ACC112 (cell line): ENCODE results near the gene MTX2.
"Not testable (repeated sequence)": the region's sequence is repeated elsewhere in the genome, so short reads cannot be mapped to it uniquely, and the experiment has no call there.

ENCODE experiments used
- H2AFZ ChIP-seq: fragments of 200-600 bp; sonication (generic); one replicate; pipeline ENCODE4 v1.6.0; 2017; ENCODE audit warnings: antibody characterized with exemption, low read length; ENCODE audit not compliant: unreplicated experiment
- H3K27ac ChIP-seq: fragments of 200-600 bp; sonication (generic); 2 replicates; pipeline ENCODE4 v1.5.1; 2014; ENCODE audit warnings: low read depth, mild to moderate bottlenecking, antibody characterized with exemption, low read length, moderate library complexity
- H3K27me3 ChIP-seq: fragments of 200-600 bp; sonication (generic); 2 replicates; pipeline ENCODE4 v1.6.1; 2014; ENCODE audit warnings: mild to moderate bottlenecking, antibody characterized with exemption, low read length, moderate library complexity, mixed read lengths; ENCODE audit not compliant: insufficient read depth
- H3K36me3 ChIP-seq: fragments of 200-600 bp; sonication (generic); 2 replicates; pipeline ENCODE4 v1.6.1; 2016; ENCODE audit warnings: mild to moderate bottlenecking, antibody characterized with exemption, low read length, moderate library complexity, mixed read lengths; ENCODE audit not compliant: insufficient read depth
- H3K4me1 ChIP-seq: fragments of 200-600 bp; sonication (generic); one replicate; pipeline ENCODE4 v1.6.1; 2016; ENCODE audit warnings: low read length, mixed read lengths; ENCODE audit not compliant: insufficient read depth, unreplicated experiment, control insufficient read depth
- H3K4me3 ChIP-seq: fragments of 200-600 bp; sonication (generic); 2 replicates; pipeline ENCODE4 v1.5.1; 2014; ENCODE audit warnings: mild to moderate bottlenecking, low read depth, low read length
- H3K79me2 ChIP-seq: fragments of 200-600 bp; sonication (generic); one replicate; pipeline ENCODE4 v1.6.0; 2016; ENCODE audit warnings: low read length; ENCODE audit not compliant: control insufficient read depth, unreplicated experiment, insufficient read depth

The MTX2 gene

DNA sequence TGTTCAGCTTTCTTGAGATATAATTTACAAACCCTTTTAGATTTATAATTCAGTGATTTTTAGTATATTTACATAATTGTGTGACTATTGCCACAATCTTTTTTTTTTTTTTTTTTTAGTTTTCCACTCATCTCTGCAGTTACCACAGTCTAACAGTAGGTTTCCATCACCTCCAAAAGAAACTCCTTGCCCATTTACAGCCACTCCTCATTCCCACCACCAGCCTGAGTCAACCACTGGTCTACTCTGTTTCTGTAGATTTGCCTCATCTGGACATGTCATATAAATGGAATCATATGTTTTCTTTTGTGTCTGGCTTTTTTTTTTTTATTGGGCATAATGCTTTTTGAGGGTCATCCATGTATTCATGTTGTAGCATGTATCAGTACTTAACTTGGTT, 16.1 kb downstream of the MTX2 start:
- no peak overlapping the region for H2AFZ ChIP-seq
- no peak overlapping the region for H3K4me3 ChIP-seq
- H3K27ac ChIP-seq, result no peak overlapping the region
- H3K4me1 ChIP-seq, result peaks cover 10% of the 10 kb centered on the region
- H3K27me3 ChIP-seq, result no peaks in the 10 kb centered on the region
- peaks cover 66% of the 10 kb centered on the region for H3K79me2 ChIP-seq
- H3K36me3 ChIP-seq, result no peaks in the 10 kb centered on the region

DNA sequence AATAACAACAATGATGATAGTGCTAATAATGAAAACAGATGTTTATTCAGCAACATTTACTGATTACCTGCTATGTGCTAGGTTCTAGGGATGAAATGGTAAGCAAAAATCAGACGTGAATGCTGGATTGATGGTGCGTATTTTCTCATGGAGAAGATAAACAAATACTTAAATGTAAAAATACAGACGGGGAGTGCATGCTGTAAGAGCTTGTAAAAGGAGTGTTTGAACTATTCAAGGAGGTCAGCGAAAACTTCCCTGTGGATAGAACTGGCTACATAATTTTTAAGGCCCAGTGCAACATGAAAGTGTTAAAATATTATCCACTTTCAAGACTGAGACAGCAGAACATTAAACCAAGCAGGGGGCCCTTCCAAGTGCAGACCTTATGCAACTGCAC, 22.1 kb downstream of the MTX2 start:
- Histone ChIP-seq H3K36me3 (no peaks in the 10 kb centered on the region), H3K27ac (no peak overlapping the region), H3K79me2 (peaks cover 51% of the 10 kb centered on the region), H2AFZ (no peak overlapping the region), H3K4me3 (no peak overlapping the region), H3K4me1 (peaks cover 9% of the 10 kb centered on the region), H3K27me3 (no peaks in the 10 kb centered on the region)

DNA sequence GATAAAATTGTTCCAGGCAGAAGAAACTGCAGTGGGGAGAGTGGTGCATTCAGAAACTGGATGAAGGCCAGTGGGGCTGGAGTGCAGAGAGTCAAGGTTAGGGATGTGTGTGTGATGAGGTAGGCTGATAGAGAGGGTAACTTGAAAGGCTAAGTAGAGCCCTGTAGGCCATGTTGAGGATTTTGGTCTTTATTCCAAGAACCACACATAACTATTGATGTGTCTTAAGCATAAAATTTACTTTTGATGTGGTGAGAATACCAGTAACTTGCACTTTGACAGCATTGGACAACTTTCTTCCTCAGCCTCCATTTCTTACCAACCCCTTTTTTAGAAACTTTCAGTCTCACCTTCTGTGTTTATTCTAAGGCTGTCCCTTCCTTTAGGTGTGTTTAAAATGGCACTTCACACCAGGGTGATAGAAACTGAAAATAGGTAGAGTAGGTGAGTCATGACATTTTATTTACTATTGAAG, 22.6 kb downstream of the MTX2 start:
- H3K4me1 ChIP-seq, result peaks cover 9% of the 10 kb centered on the region
- peaks cover 49% of the 10 kb centered on the region for H3K79me2 ChIP-seq
- H3K27me3 ChIP-seq, result no peaks in the 10 kb centered on the region
- H3K27ac ChIP-seq, result no peak overlapping the region
- H3K4me3 ChIP-seq, result no peak overlapping the region
- H2AFZ ChIP-seq, result no peak overlapping the region
- no peaks in the 10 kb centered on the region for H3K36me3 ChIP-seq

DNA sequence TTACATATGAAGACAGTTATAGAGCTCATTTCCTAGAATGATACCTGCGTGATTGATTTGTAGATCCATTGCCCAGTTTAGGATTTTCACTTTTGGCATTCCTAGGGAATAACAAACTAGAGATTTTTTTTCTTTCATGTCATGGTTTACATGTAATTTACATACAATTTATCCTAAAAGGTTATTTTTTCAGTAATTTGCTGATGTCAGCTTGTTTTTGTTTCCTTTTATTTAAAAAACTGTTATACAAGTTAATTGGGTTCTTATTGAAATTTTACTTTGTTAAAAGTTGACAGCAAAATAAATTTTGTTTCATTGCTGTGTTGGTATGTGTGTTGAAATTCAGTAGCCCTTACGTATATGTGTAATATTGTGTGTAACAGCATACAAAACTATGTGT, 23.4 kb downstream of the MTX2 start:
- Histone ChIP-seq H3K27ac (no peak overlapping the region), H3K4me3 (no peak overlapping the region), H3K27me3 (no peaks in the 10 kb centered on the region), H3K79me2 (peaks cover 41% of the 10 kb centered on the region), H3K4me1 (peaks cover 9% of the 10 kb centered on the region), H2AFZ (no peak overlapping the region), H3K36me3 (no peaks in the 10 kb centered on the region)

DNA sequence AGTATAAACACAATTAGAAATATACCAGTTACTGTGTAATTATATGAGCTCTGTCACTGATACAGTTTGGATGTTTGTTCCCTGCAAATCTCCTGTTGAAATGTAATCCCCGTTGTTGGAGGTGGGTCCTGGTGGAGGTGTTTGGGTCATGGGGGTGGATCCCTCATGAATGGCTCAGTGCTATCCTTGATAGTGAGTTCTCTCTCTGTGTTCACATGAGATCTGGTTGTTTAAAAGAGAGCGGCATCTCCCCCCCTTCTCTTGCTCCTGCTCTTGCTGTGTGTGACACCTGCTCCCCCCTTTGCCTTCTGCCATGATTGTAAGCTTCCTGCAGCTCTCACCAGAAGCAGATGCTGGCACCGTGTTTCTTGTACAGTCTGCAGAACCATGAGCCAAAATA, 24.1 kb downstream of the MTX2 start:
- H3K4me1 ChIP-seq, result peaks cover 9% of the 10 kb centered on the region
- H3K79me2 ChIP-seq, result peaks cover 36% of the 10 kb centered on the region
- H2AFZ ChIP-seq, result no peak overlapping the region
- no peak overlapping the region for H3K4me3 ChIP-seq
- H3K36me3 ChIP-seq, result no peaks in the 10 kb centered on the region
- H3K27ac ChIP-seq, result no peak overlapping the region
- H3K27me3 ChIP-seq, result no peaks in the 10 kb centered on the region

DNA sequence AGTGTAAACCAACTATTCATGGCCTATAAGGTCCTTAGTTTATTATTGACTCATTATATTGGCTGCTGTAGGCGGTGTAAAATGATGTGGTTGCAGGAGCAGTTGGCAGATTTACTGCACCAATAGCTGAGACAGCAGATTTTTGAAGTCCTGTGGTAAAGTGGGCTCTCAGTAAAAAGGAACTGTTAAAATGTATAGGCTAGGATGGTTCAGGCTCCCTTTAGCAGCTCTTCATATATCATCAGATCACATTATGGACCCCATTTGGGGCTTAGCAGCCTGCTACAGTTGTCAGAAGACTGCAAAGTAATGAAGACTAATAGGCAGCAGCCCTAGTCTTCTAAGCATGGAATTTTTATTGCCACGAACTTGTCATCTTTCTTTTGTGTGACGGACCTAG, 27.8 kb downstream of the MTX2 start:
- H3K27me3 ChIP-seq, result no peaks in the 10 kb centered on the region
- no peaks in the 10 kb centered on the region for H3K36me3 ChIP-seq
- no peak overlapping the region for H3K4me3 ChIP-seq
- no peak overlapping the region for H3K27ac ChIP-seq
- peaks cover under 1% of the 10 kb centered on the region for H3K4me1 ChIP-seq
- H3K79me2 ChIP-seq, result peaks cover 12% of the 10 kb centered on the region
- no peak overlapping the region for H2AFZ ChIP-seq

DNA sequence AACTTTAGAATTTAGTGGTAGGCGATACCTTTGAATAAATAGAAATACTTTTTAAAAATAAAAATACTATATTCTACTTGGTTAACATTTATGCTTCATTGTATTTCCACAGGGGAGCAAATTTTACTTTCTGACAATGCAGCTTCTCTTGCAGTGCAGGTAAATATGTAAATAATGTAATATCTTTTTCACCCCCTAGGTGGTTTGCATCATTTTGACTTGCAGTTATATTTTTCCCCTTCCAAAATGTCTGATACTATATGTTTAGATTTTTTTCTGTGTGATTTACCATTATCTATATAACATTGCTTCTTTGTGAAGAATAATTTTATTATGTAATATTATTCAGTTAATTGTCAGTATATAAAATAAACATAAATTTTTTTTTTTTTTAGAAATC, 28.5 kb downstream of the MTX2 start:
- Histone ChIP-seq H3K36me3 (no peaks in the 10 kb centered on the region), H3K4me1 (no peaks in the 10 kb centered on the region), H3K4me3 (no peak overlapping the region), H3K27me3 (no peaks in the 10 kb centered on the region), H3K79me2 (peaks cover 8% of the 10 kb centered on the region), H2AFZ (no peak overlapping the region), H3K27ac (no peak overlapping the region)

DNA sequence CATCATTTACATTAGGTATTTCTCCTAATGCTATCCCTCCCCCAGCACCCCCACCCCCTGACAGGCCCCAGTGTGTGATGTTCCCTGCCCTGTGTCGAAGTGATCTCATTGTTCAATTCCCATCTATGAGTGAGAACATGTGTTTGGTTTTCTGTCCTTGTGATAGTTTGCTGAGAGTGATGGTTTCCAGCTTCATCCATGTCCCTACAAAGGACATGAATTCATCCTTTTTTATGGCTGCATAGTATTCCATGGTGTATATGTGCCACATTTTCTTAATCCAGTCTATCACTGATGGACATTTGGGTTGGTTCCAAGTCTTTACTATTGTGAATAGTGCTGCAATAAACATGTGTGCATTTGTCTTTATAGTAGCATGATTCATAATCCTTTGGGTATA, 36.8 kb downstream of the MTX2 start:
- H3K36me3 ChIP-seq, H2AFZ ChIP-seq, H3K4me1 ChIP-seq, H3K27ac ChIP-seq, H3K79me2 ChIP-seq, H3K27me3 ChIP-seq, H3K4me3 ChIP-seq: not testable (repeated sequence)

DNA sequence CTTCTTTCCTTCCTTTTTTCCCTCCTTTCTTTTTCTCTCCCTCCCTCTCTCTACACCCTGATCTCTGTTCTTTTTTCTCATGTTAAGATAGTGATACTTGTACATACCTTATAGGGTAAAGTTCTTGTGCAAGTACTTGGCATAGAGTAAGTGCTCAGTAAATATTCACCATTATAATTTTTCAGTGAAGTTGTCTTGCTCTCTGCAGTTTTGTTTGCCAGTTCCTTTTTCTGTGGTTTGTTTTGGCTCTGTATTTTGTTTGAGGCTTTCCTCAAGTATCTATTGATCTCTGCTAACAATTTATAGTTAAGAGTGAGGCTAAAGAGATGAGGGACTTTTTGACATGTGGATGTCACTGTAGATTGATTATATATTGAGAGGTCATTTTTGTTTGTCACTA, 48.0 kb downstream of the MTX2 start:
- no peak overlapping the region for H2AFZ ChIP-seq
- H3K79me2 ChIP-seq, result no peaks in the 10 kb centered on the region
- no peaks in the 10 kb centered on the region for H3K4me1 ChIP-seq
- no peaks in the 10 kb centered on the region for H3K36me3 ChIP-seq
- no peak overlapping the region for H3K4me3 ChIP-seq
- H3K27me3 ChIP-seq, result no peaks in the 10 kb centered on the region
- no peak overlapping the region for H3K27ac ChIP-seq

DNA sequence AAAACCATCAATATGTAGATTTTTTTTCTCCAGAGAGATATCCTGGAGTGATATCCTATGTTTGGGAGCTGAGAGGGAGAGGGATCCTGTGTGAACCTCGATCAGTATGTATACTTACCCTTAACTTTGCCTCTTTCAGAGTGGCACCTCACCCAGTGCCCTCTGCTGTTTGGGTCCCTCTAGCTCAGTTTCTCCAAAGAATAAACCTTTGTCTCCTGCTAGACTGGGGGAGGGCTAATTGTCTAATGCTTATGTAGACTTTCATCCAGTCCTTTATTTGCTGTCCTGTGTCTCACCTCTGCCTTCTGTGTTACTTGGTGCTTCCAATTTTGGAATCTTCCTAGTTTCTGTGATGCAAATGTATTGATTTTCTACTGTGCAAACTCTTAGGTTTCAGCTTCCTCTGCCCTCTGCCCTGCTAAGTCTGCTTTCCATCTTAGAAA, 48.4 kb downstream of the MTX2 start:
- Histone ChIP-seq H2AFZ (no peak overlapping the region), H3K4me3 (no peak overlapping the region), H3K27ac (no peak overlapping the region), H3K36me3 (no peaks in the 10 kb centered on the region), H3K27me3 (no peaks in the 10 kb centered on the region), H3K79me2 (no peaks in the 10 kb centered on the region), H3K4me1 (no peaks in the 10 kb centered on the region)

DNA sequence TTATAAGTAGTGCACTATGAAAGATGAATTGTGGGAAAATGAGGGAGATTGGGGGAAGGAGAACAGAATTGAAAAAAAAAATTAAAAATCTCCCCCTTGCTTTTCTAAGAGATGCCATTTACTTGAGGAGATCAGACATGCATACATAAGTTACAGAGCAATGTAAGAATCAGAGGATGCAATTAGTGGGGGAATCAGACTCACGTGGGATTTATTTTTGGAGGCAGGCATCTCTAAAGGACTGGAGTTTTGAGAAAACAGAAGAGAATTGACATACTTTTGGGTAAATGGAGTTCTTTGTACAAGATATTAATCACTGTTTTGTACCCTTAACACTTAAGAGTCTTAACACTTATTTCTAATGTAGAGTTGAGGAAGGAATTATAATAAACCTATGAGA, 52.7 kb downstream of the MTX2 start:
- no peaks in the 10 kb centered on the region for H3K4me1 ChIP-seq
- H3K4me3 ChIP-seq, result no peak overlapping the region
- no peak overlapping the region for H2AFZ ChIP-seq
- no peaks in the 10 kb centered on the region for H3K27me3 ChIP-seq
- no peaks in the 10 kb centered on the region for H3K36me3 ChIP-seq
- H3K27ac ChIP-seq, result no peak overlapping the region
- no peaks in the 10 kb centered on the region for H3K79me2 ChIP-seq
